NCI-H1436 (cell line): ENCODE measurements around the gene TRMT61A.
A peak's percentile ranks its signal among the peaks of the same experiment; 100 is the strongest.

Source experiments
- DNase-seq: peaks from one replicate; lab custom pipeline; 2025; lab: John Stamatoyannopoulos, UW

Gene TRMT61A

GRCh38 chr14:103547455-103547940 is 18.5 kb downstream of the TRMT61A start:
- no peak for DNase-seq

- no peak for DNase-seq
Measured at GRCh38 chr14:103547941-103548462, 19.0 kb downstream of the TRMT61A start.

GRCh38 chr14:103548463-103549351 is 19.7 kb downstream of the TRMT61A start:
- DNase-seq = no peak

GRCh38 chr14:103549361-103550311 is 20.6 kb downstream of the TRMT61A start:
- DNase-seq = peak; percentile 66

- DNase-seq = no peak
Measured at GRCh38 chr14:103550451-103551337, 21.7 kb downstream of the TRMT61A start.

GRCh38 chr14:103551338-103551762 is 22.4 kb downstream of the TRMT61A start:
- no peak for DNase-seq

GRCh38 chr14:103552011-103552845 is 23.2 kb downstream of the TRMT61A start:
- no peak for DNase-seq

GRCh38 chr14:103552846-103553210 is 23.8 kb downstream of the TRMT61A start:
- no peak for DNase-seq

GRCh38 chr14:103555559-103556337 is 26.8 kb downstream of the TRMT61A start:
- no peak for DNase-seq

GRCh38 chr14:103556946-103557758 is 28.2 kb downstream of the TRMT61A start:
- no peak for DNase-seq

GRCh38 chr14:103558071-103558882 is 29.3 kb downstream of the TRMT61A start:
- no peak for DNase-seq

- no peak for DNase-seq
Measured at GRCh38 chr14:103559766-103560165, 30.8 kb downstream of the TRMT61A start.

- no peak for DNase-seq
Measured at GRCh38 chr14:103560691-103561090, 31.7 kb downstream of the TRMT61A start.

- no peak for DNase-seq
Measured at GRCh38 chr14:103561381-103562178, 32.6 kb downstream of the TRMT61A start.

GRCh38 chr14:103562179-103562428 is 33.1 kb downstream of the TRMT61A start:
- DNase-seq = no peak

- peak; percentile 76 for DNase-seq
Measured at GRCh38 chr14:103562429-103563225, 33.6 kb downstream of the TRMT61A start, which contains the start of the genes BAG5 and COA8. BAG5 (minus strand) TSS chr14:103562657; CDS start chr14:103561164, 1,493 bp downstream. COA8 (plus strand) TSS chr14:103562960; CDS start chr14:103563002, 42 bp downstream.
